ENCODE measurements around the gene ABCC1. TPM values are rescaled to one million over a fixed set of nuclear protein-coding genes. Genes with fewer than 3 reads are reported as not detected.

ABCC1 gene
- total and polyA plus RNA-seq, 2 of the 4 experiments (the other 2 are of a cell fraction) = 39.4 to 66.0 TPM

- CTCF ChIA-PET = no interaction called here
- H3K18ac ChIP-seq (ENCODE audit: low read depth, low read length) = no peak overlapping the region; the same call in 1 of the 2 replicates
- H3K27ac ChIP-seq (ENCODE audit: insufficient read depth, low read length) = peak overlapping the region; percentile 32; the same call in 1 of the 2 replicates
- H2BK15ac ChIP-seq (ENCODE audit: low read depth, low read length) = no peak overlapping the region
- no peak overlapping the region for H3K4me2 ChIP-seq (ENCODE audit: low read depth, low read length)
- peak overlapping the region; percentile 38 for H4K5ac ChIP-seq (ENCODE audit: low read depth, low read length)
- in situ Hi-C loops (cut with MboI; ENCODE audit: low sequenced_read_pairs) (loop anchor here (25.0 kb wide), 1 partner anchor 125 kb away; the partner anchor contains the start of gene CEP20), dilution Hi-C loops (cut with HindIII; ENCODE audit: low sequenced_read_pairs, unreplicated experiment) (no loop called here), intact Hi-C loops (cut with micrococcal nuclease) (no loop called here)
- no peak overlapping the region for H2BK20ac ChIP-seq (ENCODE audit: low read depth, low read length)
- peak overlapping the region; percentile 11 for H3K4ac ChIP-seq (ENCODE audit: low read depth, low read length)
- H3K56ac ChIP-seq (ENCODE audit: extremely low read depth, insufficient read depth, low read length) = no peak overlapping the region
- no peak overlapping the region for H2BK5ac ChIP-seq (ENCODE audit: low read depth, low read length, poor library complexity, severe bottlenecking)
- peaks cover 36% of the 10 kb centered on the region for H3K9me1 ChIP-seq (ENCODE audit: insufficient read depth, low read length)
- peaks cover 71% of the 10 kb centered on the region for H3K36me3 ChIP-seq (ENCODE audit: control insufficient read depth, insufficient read depth, low read length)
- H3K27me3 ChIP-seq (ENCODE audit: control insufficient read depth, insufficient read depth, low read length) = no peaks in the 10 kb centered on the region
- H2AK9ac ChIP-seq (replicated peaks; ENCODE audit: low read depth, low read length, poor library complexity) = no peak overlapping the region
- no peak overlapping the region for H3K9ac ChIP-seq (ENCODE audit: low read depth, low read length)
- peaks cover 57 to 93% of the 10 kb centered on the region in 2 experiments for H3K79me1 ChIP-seq (ENCODE audit: low read depth in 1 of 2, low read length in 2 of 2)
- WGBS, 2 experiments (ENCODE audit: extremely low coverage in 2 of 2, insufficient read length in 1 of 2) = no CpG with 5 or more reads among the region's 5 CpGs
- no peak for TF ChIP-seq NFE2L2 (IDR thresholded peaks at IDR 0.05; ENCODE audit: low read depth, low read length)
- TF ChIP-seq RCOR1 (IDR thresholded peaks at IDR 0.05; ENCODE audit: insufficient replicate concordance, low read length) = no peak
- no peak for TF ChIP-seq MAZ (IDR thresholded peaks at IDR 0.05; ENCODE audit: borderline replicate concordance, low read depth, low read length)
- no peak for TF ChIP-seq RAD21 (IDR thresholded peaks at IDR 0.05; ENCODE audit: low read length)
- no peak for TF ChIP-seq CEBPB (IDR thresholded peaks at IDR 0.05; ENCODE audit: low read depth, low read length)
- no peak for TF ChIP-seq CTCF (conservative IDR thresholded peaks at IDR 0.05; ENCODE audit: low read depth, low read length)
- no peak for TF ChIP-seq ELK1 (IDR thresholded peaks at IDR 0.05; ENCODE audit: borderline replicate concordance, low read depth, low read length)
- no peak for TF ChIP-seq MXI1 (IDR thresholded peaks at IDR 0.05; ENCODE audit: borderline replicate concordance, low read depth, low read length)
- TF ChIP-seq USF2 (IDR thresholded peaks at IDR 0.05; ENCODE audit: low read depth, low read length) = no peak
- TF ChIP-seq POLR2A (IDR thresholded peaks at IDR 0.05; ENCODE audit: low read depth, low read length) = no peak
- no peak for TF ChIP-seq SMC3 (IDR thresholded peaks at IDR 0.05; ENCODE audit: low read depth, low read length)
- no peak for TF ChIP-seq BHLHE40 (IDR thresholded peaks at IDR 0.05; ENCODE audit: low read depth, low read length)
- POLR2A ChIA-PET (ENCODE audit: unreplicated experiment) = no interaction called here
- ATAC-seq (ENCODE audit: low read depth) (no peak), DNase-seq (no peak)
- no peak overlapping the region for H3K23ac ChIP-seq (ENCODE audit: low read depth, low read length)
- no TSS peak for BruUV-seq (replicated peaks)
- no peaks in the 10 kb centered on the region for H3K9me3 ChIP-seq (ENCODE audit: control insufficient read depth, insufficient read depth, low read length)
- H3K4me1 ChIP-seq (ENCODE audit: control insufficient read depth, insufficient read depth, low read length) = peaks cover 20% of the 10 kb centered on the region
- H2AFZ ChIP-seq (replicated peaks; ENCODE audit: low read length, poor library complexity) = no peak overlapping the region
- peak overlapping the region; percentile 9 to 25; a peak in 1 of 4 replicates for H4K8ac ChIP-seq (ENCODE audit: low read depth in 2 of 2, low read length in 2 of 2)
- 0 out of 2 replicates have a peak, but pooled peaks cover 4% of the 10 kb centered on the region for H4K20me1 ChIP-seq (ENCODE audit: insufficient read depth, low read length)
- no peak overlapping the region for H3K14ac ChIP-seq (replicated peaks; ENCODE audit: low read depth, low read length)
- H2BK120ac ChIP-seq (ENCODE audit: low read depth, low read length) = no peak overlapping the region; the same call in 1 of the 2 replicates
- H4K91ac ChIP-seq (ENCODE audit: insufficient read depth, low read depth, low read length) = peak overlapping the region; percentile 68
- peak overlapping the region; percentile 11; the same call in 1 of the 2 replicates for H2AK5ac ChIP-seq (ENCODE audit: low read depth, low read length)
- no peak overlapping the region for H3K4me3 ChIP-seq (ENCODE audit: insufficient read depth, low read depth, low read length)
These were observed 62.7 kb downstream of the ABCC1 start for GRCh38 chr16:16012144-16012543.

All from IMR-90 (cell line).